ENCODE data around the gene NMB.

Gene NMB

DNA sequence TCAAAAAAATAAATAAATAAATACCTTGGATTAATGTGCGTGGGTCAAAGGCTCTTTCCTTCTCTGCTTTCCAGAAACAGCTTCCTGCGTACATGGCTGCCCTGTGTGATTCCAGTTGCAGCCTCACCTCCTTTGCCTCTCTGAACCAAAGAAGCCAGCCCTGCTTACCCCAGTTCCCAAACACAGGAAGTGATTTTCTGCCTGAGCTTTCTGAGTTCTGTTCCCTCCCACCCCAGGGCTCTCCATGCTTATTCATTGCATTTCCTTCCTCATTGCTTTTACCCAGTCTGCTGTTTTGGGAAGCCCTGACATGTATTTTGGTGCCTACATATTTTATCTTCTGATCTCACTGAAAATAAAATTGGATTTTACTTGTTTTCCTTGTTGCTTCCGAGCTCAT, 41.8 kb downstream of the NMB start:
- no peak for DNase-seq (ENCODE audit: low read depth in 2 of 2)

DNA sequence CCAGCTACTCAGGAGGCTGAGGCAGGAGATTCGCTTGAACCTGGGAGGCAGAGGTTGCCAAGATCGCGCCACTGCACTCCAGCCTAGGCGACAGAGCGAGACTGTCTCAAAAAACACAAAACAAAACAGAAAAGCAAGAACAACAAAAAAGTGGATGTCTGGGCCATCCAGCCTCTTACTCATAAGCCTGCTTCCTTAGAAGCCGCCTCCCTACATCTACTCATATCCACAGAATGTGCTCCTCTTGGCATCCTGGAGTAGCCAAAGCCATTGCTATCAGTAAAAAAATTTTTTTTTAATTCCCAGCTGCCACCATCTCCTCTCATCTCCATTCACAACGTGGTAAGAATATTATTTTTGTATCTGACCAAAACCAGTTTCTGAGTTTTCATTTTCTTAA, 46.4 kb downstream of the NMB start:
- no peak for DNase-seq (ENCODE audit: low read depth in 2 of 2)

DNA sequence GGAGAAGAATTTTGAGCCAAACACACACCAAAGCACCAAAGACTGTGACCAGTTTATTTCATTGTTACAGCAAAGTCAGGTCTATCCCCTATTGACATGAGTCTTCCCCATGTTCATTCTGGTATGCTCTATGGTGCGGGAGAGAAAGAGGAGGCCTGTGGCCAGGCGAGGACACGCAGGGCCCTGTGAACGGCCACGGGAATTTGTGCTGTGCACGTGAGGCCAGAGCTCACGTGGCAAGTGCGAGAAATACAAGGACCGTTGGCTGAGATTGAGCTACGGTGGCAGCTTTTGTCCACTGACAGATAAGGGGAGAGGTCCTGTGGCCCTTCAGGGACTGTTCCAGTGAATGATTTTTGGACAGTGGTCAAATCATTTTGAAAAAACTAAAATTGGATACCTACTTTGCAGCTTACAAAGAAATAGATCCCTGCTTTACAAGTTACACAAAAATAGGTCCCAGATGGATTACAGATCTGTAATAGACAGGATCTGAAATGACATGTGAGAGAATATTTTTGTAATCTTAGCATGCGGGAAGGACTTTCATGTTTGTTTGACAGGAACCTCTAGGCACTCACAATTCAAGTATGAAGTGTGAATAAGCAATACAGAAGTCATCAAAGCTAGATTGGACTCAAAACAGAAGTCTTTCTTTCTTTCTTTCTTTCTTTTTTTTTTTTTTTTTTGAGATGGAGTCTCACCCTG, 48.0 kb downstream of the NMB start:
- no peak for DNase-seq (ENCODE audit: low read depth in 2 of 2)

DNA sequence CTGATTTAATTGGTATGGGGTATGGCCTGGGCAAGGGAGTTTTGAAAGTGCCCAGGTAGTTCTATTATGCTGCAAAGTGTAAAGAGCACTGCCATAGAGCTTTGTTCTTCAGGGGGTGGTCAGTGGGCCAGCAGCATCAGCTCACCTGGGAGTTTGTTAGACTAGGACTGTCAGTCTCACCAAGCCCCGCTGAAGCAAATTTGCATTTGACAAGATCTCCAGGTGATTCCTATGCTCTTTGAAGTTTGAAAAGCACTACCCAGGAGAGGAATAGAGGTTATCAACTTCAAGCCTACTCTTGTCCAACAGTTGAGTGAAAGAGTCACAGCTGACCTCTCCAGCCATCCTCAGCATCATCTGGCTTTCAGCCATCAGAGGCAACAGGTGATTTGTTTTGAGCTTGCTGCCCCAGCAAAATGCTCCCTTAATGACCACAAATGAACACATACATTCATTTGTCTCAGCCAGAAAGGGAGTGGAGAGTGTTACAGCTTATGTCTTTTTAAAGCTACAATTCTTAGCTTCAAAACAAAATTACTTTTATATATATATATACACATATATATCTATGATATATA, 49.2 kb downstream of the NMB start:
- DNase-seq (ENCODE audit: low read depth in 2 of 2), result no peak

DNA sequence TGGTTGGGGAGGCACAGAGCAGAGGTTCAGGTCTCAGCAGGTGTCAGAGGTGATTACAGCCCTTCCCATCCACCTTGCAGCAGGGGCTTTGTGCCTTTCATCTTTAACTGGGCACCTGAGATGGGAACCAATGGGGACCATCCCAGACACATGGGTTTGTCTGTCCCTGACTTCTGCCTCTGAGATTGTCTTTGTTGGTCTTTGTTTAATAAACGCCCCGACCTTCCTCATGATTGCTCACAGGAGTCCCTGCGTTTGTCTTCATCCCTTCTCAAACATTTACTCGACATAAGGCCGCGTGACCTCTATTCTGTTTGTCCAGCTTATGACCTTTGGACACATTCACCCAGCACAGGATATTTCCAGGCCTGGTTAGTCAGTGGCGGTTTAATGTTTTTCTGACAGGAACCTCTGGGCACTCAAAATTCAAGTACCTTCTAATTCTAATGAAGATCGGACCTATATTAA, 51.3 kb downstream of the NMB start:
- no peak for DNase-seq (ENCODE audit: low read depth in 2 of 2)

DNA sequence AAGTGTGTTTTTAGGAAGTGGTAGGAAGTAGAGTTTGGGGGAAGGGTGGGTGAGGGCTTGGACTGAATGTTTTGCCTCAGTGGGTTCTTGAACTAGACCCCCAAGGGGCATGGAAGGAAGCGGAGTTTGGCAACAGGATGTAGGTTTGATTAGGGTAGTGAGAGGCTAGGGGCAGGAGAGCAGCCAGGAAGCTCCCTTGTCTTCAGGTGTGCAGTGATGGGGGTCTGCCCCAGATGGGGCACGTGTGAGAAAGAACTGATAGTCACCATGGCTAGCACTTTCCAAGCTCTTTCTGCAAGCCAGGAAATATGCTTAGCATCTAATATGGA, 52.5 kb downstream of the NMB start:
- DNase-seq (ENCODE audit: low read depth in 2 of 2), result no peak
